SK-N-SH treated with all-trans-retinoic acid at 6 μM for 48 hours (cell line): ENCODE results near the gene HES1.

Experiments used
- ARNTL ChIP-seq: fragments of 450-650 bp; formaldehyde crosslinking; IDR thresholded peaks from 2 replicates; pipeline ENCODE4 v1.5.0; 2020; ENCODE audit warnings: low read depth, mild to moderate bottlenecking, moderate library complexity, borderline replicate concordance
- GLIS3 ChIP-seq: fragments of 250-450 bp; sonication (Bioruptor Pico); IDR thresholded peaks from 2 replicates; pipeline ENCODE4 v1.5.0; 2020; ENCODE audit warnings: mild to moderate bottlenecking, moderate library complexity
- ISL1 ChIP-seq: fragments of 250-450 bp; sonication (Bioruptor Pico); IDR thresholded peaks from 2 replicates; pipeline ENCODE4 v2.1.2; 2022; ENCODE audit warnings: mild to moderate bottlenecking, moderate library complexity
- PPARA ChIP-seq: fragments of 250-450 bp; sonication (Bioruptor Pico); IDR thresholded peaks from 2 replicates; pipeline ENCODE4 v1.5.0; 2020; ENCODE audit warnings: mild to moderate bottlenecking, borderline replicate concordance
- RARB ChIP-seq: fragments of 250-450 bp; sonication (Bioruptor Pico); IDR thresholded peaks from 2 replicates; pipeline ENCODE4 v1.8.0; 2021; ENCODE audit warnings: mild to moderate bottlenecking, moderate library complexity
- SNAI2 ChIP-seq: fragments of 250-450 bp; sonication (Bioruptor Pico); IDR thresholded peaks from 2 replicates; pipeline ENCODE4 v1.5.0; 2020; ENCODE audit warnings: mild to moderate bottlenecking, moderate library complexity
- TCF4 ChIP-seq: fragments of 250-450 bp; sonication (Bioruptor Pico); IDR thresholded peaks from 2 replicates; pipeline ENCODE4 v1.8.0; 2021; ENCODE audit warnings: mild to moderate bottlenecking, moderate library complexity, borderline replicate concordance
- TOX ChIP-seq: fragments of 250-450 bp; sonication (Bioruptor Pico); IDR thresholded peaks from 2 replicates; pipeline ENCODE4 v1.8.0; 2021; ENCODE audit warnings: mild to moderate bottlenecking, moderate library complexity, borderline replicate concordance
- ZFP30 ChIP-seq: fragments of 450-650 bp; formaldehyde crosslinking; IDR thresholded peaks from 2 replicates; pipeline ENCODE4 v1.5.0; 2022; ENCODE audit warnings: mild to moderate bottlenecking, moderate library complexity
- ZNF565 ChIP-seq: fragments of 450-650 bp; formaldehyde crosslinking; conservative IDR thresholded peaks from 2 replicates; pipeline ENCODE4 v1.5.0; 2020; ENCODE audit warnings: low read depth, mild to moderate bottlenecking, moderate library complexity
- ZNF70 ChIP-seq: fragments of 450-650 bp; formaldehyde crosslinking; IDR thresholded peaks from 2 replicates; pipeline ENCODE4 v1.5.0; 2020; ENCODE audit warnings: mild to moderate bottlenecking, moderate library complexity
- ZNF8 ChIP-seq: fragments of 450-650 bp; formaldehyde crosslinking; IDR thresholded peaks from 2 replicates; pipeline ENCODE4 v1.5.0; 2020; ENCODE audit warnings: mild to moderate bottlenecking, moderate library complexity
- TF ChIP-seq, protein P1 (sequence below): fragments of 250-450 bp; sonication (Bioruptor Pico); IDR thresholded peaks from 2 replicates; pipeline ENCODE4 v1.8.0; 2021; ENCODE audit warnings: low read depth, mild to moderate bottlenecking, moderate library complexity, borderline replicate concordance
- TF ChIP-seq, protein P2 (sequence below): fragments of 250-450 bp; sonication (Bioruptor Pico); IDR thresholded peaks from 2 replicates; pipeline ENCODE4 v1.5.1; 2020; ENCODE audit warnings: low read depth, mild to moderate bottlenecking, moderate library complexity

DNA sequence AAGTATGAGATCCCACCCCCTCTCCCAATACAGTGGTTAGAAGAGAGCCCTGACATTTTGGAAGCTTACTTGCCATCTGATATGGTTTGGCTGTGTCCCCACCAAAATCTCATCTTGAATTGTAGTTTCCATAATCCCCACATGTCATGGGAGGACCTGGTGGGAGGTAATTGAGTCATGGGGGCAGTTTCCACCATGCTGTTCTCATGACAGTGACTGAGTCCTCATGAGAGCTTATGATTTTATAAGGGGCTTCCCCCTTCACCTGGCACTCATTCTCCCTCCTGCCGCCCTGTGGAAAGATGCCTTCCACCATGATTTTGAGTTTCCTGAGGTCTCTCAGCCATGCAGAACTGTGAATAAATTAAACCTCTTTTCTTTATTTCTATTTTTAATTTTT is 28.8 kb upstream of the HES1 start:
- TF ChIP-seq ISL1, result no peak
- TF ChIP-seq ZNF565 (CRISPR knock-in tag), result no peak
- TF ChIP-seq ZFP30, result no peak
- no peak for TF ChIP-seq TOX (CRISPR knock-in tag)
- TF ChIP-seq RARB (CRISPR knock-in tag), result no peak
- no peak for TF ChIP-seq PPARA (CRISPR knock-in tag)
- TF ChIP-seq, protein P1, sequence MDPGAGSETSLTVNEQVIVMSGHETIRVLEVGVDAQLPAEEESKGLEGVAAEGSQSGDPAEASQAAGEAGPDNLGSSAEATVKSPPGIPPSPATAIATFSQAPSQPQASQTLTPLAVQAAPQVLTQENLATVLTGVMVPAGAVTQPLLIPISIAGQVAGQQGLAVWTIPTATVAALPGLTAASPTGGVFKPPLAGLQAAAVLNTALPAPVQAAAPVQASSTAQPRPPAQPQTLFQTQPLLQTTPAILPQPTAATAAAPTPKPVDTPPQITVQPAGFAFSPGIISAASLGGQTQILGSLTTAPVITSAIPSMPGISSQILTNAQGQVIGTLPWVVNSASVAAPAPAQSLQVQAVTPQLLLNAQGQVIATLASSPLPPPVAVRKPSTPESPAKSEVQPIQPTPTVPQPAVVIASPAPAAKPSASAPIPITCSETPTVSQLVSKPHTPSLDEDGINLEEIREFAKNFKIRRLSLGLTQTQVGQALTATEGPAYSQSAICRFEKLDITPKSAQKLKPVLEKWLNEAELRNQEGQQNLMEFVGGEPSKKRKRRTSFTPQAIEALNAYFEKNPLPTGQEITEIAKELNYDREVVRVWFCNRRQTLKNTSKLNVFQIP (CRISPR knock-in tag), result no peak
- TF ChIP-seq, protein P2, sequence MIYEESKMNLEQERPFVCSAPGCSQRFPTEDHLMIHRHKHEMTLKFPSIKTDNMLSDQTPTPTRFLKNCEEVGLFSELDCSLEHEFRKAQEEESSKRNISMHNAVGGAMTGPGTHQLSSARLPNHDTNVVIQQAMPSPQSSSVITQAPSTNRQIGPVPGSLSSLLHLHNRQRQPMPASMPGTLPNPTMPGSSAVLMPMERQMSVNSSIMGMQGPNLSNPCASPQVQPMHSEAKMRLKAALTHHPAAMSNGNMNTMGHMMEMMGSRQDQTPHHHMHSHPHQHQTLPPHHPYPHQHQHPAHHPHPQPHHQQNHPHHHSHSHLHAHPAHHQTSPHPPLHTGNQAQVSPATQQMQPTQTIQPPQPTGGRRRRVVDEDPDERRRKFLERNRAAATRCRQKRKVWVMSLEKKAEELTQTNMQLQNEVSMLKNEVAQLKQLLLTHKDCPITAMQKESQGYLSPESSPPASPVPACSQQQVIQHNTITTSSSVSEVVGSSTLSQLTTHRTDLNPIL, result no peak
- TF ChIP-seq SNAI2 (CRISPR knock-in tag), result no peak
- no peak for TF ChIP-seq ZNF70 (CRISPR knock-in tag)
- TF ChIP-seq ZNF8 (CRISPR knock-in tag), result no peak
- no peak for TF ChIP-seq GLIS3 (CRISPR knock-in tag)
- TF ChIP-seq TCF4 (CRISPR knock-in tag), result no peak
- no peak for TF ChIP-seq ARNTL (CRISPR knock-in tag)
